ENCODE measurements around the gene STH.

DNA sequence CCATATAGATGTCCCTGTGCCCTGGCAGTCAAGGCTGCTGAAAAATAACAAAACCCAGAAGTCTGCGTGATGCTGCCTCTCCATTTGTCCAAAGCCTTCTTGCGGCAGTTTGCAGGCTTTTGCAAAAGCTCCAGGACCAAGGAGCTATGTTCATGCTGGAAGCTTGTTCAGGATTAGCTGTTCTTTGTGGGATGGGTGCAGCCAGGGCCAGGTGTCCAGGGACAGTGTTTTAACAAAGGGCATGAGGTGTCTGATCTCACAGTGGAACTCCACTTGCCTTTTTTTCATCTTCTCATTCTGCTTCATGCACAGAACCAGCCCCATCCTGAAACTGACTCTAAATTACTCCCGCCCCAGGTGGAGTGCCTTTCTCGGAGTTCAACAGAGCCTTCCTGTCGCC is 31.7 kb upstream of the STH start:
- TF ChIP-seq, protein P1, sequence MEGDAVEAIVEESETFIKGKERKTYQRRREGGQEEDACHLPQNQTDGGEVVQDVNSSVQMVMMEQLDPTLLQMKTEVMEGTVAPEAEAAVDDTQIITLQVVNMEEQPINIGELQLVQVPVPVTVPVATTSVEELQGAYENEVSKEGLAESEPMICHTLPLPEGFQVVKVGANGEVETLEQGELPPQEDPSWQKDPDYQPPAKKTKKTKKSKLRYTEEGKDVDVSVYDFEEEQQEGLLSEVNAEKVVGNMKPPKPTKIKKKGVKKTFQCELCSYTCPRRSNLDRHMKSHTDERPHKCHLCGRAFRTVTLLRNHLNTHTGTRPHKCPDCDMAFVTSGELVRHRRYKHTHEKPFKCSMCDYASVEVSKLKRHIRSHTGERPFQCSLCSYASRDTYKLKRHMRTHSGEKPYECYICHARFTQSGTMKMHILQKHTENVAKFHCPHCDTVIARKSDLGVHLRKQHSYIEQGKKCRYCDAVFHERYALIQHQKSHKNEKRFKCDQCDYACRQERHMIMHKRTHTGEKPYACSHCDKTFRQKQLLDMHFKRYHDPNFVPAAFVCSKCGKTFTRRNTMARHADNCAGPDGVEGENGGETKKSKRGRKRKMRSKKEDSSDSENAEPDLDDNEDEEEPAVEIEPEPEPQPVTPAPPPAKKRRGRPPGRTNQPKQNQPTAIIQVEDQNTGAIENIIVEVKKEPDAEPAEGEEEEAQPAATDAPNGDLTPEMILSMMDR (optimal IDR thresholded peaks at IDR 0.05 in 1 of 3, IDR thresholded peaks at IDR 0.05 in 1 of 3, conservative IDR thresholded peaks at IDR 0.05 in 1 of 3; ENCODE audit: extremely low read depth in 1 of 3, insufficient read depth in 2 of 3, low read length in 3 of 3), result no peak
- no peak for TF ChIP-seq EZH2 (IDR thresholded peaks at IDR 0.05; ENCODE audit: low read length)
